HepG2 (cell line): ENCODE data around the gene USB1. TPM values are rescaled to one million over a fixed set of nuclear protein-coding genes. Genes with fewer than 3 reads are reported as not detected.
A peak's percentile ranks its signal among the peaks of the same experiment; 100 is the strongest.

Source experiments
- ATAC-seq: fragments of 200-7000 bp; cut with Tn5 transposase; 3 replicates; pipeline ENCODE4 v1.9.1; 2020; ENCODE audit warnings: mild to moderate bottlenecking, moderate library complexity
- BruUV-seq: library from RNA; stranded (reverse); fragments of 400-500 nt; replicated peaks from 2 replicates; lab custom pipeline; 2021; lab: Mats Ljungman, UMichigan
- CTCF ChIA-PET: fragments of 300-600 bp; formaldehyde crosslinking; extraction: SDS; loops from one replicate; lab custom pipeline; 2021; ENCODE audit warnings: low total read pairs, inconsistent platforms, low intra/inter-chr PET ratio; lab: Yijun Ruan, JAX
- POLR2A ChIA-PET: fragments of 350-600 bp; sonication (Branson Sonifier 250); formaldehyde crosslinking; loops from one replicate; lab custom pipeline; 2020; ENCODE audit warnings: antibody characterized with exemption, inconsistent platforms; lab: Yijun Ruan, JAX
- DNase-seq: peaks from one replicate; pipeline ENCODE4 v3.0.0-alpha.2; 2015; ENCODE audit warnings: low spot score
- FAIRE-seq: peaks from 3 replicates; lab custom pipeline; 2011; peaks lifted over from hg19 to GRCh38; lab: Jason Lieb, UNC
- H2AFZ ChIP-seq: one replicate; pipeline ENCODE4 v1.6.1; 2011; ENCODE audit warnings: low read length, inconsistent platforms
- H3K27ac ChIP-seq: fragments of 300-600 bp; 3 replicates; pipeline ENCODE4 v1.8.0; 2011; ENCODE audit warnings: mixed run types, mild to moderate bottlenecking, mixed read lengths, low read length, inconsistent platforms; ENCODE audit not compliant: insufficient read depth; ENCODE audit errors: extremely low read length
- H3K27me3 ChIP-seq, 2 experiments: fragments of 200-600 bp in 1 of 2; 2 replicates in 1 of 2; 3 replicates in 1 of 2; pipeline versions ENCODE4 v1.6.0 to v1.8.0; 2011; ENCODE audit warnings: low read length in 2 of 2, mild to moderate bottlenecking in 2 of 2, moderate library complexity in 2 of 2, inconsistent platforms in 1 of 2; ENCODE audit not compliant: insufficient read depth in 2 of 2, control insufficient read depth in 1 of 2
- H3K36me3 ChIP-seq, 2 experiments: fragments of 200-600 bp in 1 of 2; replicated peaks in 1 of 2; 2 replicates in 1 of 2; 3 replicates in 1 of 2; pipeline versions ENCODE4 v1.5.1 to v1.8.0; 2011; ENCODE audit warnings: low read length in 2 of 2, inconsistent platforms in 1 of 2; ENCODE audit not compliant: insufficient read depth in 2 of 2, control insufficient read depth in 1 of 2
- H3K4me1 ChIP-seq: 2 replicates; pipeline ENCODE4 v1.5.1; 2012; ENCODE audit warnings: low read length, inconsistent platforms; ENCODE audit not compliant: insufficient read depth
- H3K4me2 ChIP-seq: 2 replicates; pipeline ENCODE4 v1.6.0; 2011; ENCODE audit warnings: low read depth, low read length, inconsistent platforms
- H3K4me3 ChIP-seq, 3 experiments: fragments of 200-600 bp in 1 of 3; sonication (generic), shearing (Covaris generic) in 1 of 3; replicated peaks in 1 of 3; 2 replicates each; pipeline ENCODE4 v1.5.1; 2011 to 2016; ENCODE audit warnings: low read length in 3 of 3, inconsistent platforms in 2 of 3, low read depth in 2 of 3, mild to moderate bottlenecking in 2 of 3, control low read depth in 1 of 3, mixed read lengths in 1 of 3; ENCODE audit not compliant: insufficient read depth in 1 of 3
- H3K79me2 ChIP-seq: one replicate; pipeline ENCODE4 v1.6.1; 2011; ENCODE audit warnings: low read length, inconsistent platforms; ENCODE audit not compliant: insufficient read depth
- H3K9ac ChIP-seq: 2 replicates; pipeline ENCODE4 v1.6.0; 2011; ENCODE audit warnings: mild to moderate bottlenecking, low read depth, low read length, inconsistent platforms; ENCODE audit not compliant: insufficient read depth
- H3K9me3 ChIP-seq: 2 replicates; pipeline ENCODE4 v1.5.1; 2012; ENCODE audit warnings: mild to moderate bottlenecking, low read length
- H4K20me1 ChIP-seq: 2 replicates; pipeline ENCODE4 v1.6.0; 2011; ENCODE audit warnings: inconsistent platforms, mild to moderate bottlenecking, low read length, moderate library complexity; ENCODE audit not compliant: insufficient read depth
- AGO2 ChIP-seq: fragments of 200-400 bp; formaldehyde crosslinking; optimal IDR thresholded peaks from 2 replicates; pipeline ENCODE3; 2017; ENCODE audit warnings: mild to moderate bottlenecking, low read depth, low read length, moderate library complexity
- KDM1A ChIP-seq: IDR thresholded peaks from 2 replicates; pipeline ENCODE4 v1.6.1; 2016; ENCODE audit warnings: missing compliant biosample characterization
- NR2F6 ChIP-seq, 2 experiments: IDR thresholded peaks; 2 replicates each; pipeline ENCODE4 v1.6.1; 2016; ENCODE audit warnings: antibody characterized with exemption in 1 of 2, mild to moderate bottlenecking in 1 of 2
- POLR2G ChIP-seq: fragments of 200-400 bp; formaldehyde crosslinking; IDR thresholded peaks from 2 replicates; pipeline ENCODE4 v1.6.1; 2018; ENCODE audit warnings: mild to moderate bottlenecking, low read depth, low read length, moderate library complexity
- SSRP1 ChIP-seq: IDR thresholded peaks from 2 replicates; pipeline ENCODE4 v1.6.1; 2016; ENCODE audit warnings: control low read depth
- TSC22D2 ChIP-seq: sonication (generic); formaldehyde crosslinking; IDR thresholded peaks from 2 replicates; pipeline ENCODE4 v1.5.1; 2020; ENCODE audit warnings: missing genetic modification reagents, mild to moderate bottlenecking, borderline replicate concordance
- ZKSCAN8 ChIP-seq: IDR thresholded peaks from 2 replicates; pipeline ENCODE4 v1.6.1; 2016; ENCODE audit warnings: borderline replicate concordance, missing genetic modification reagents, missing compliant biosample characterization
- ZNF12 ChIP-seq: sonication (generic); formaldehyde crosslinking; IDR thresholded peaks from 2 replicates; pipeline ENCODE4 v1.5.0; 2020; ENCODE audit warnings: missing genetic modification reagents
- ZNF709 ChIP-seq: sonication (generic); formaldehyde crosslinking; IDR thresholded peaks from 2 replicates; pipeline ENCODE4 v1.5.0; 2020; ENCODE audit warnings: mild to moderate bottlenecking, missing genetic modification reagents
- ZNF883 ChIP-seq: sonication (generic); formaldehyde crosslinking; IDR thresholded peaks from 2 replicates; pipeline ENCODE4 v1.5.1; 2020; ENCODE audit warnings: mild to moderate bottlenecking, missing genetic modification reagents; ENCODE audit errors: not compliant biosample characterization
- WGBS: methylation state at CpG from one replicate; pipeline ENCODE4 v1.1.6; 2017; ENCODE audit warnings: low lambda C conversion rate; 5-methylcytosine and 5-hydroxymethylcytosine counted together
- in situ Hi-C: cut with HindIII; loops from 2 replicates; pipeline ENCODE4 v1.10.0; 2017; ENCODE audit warnings: low pct_unique_long_range_greater_than_20kb; ENCODE audit not compliant: extremely low pct_ligation_motif_present
- intact Hi-C: fragments of 100-400 bp; cut with micrococcal nuclease; formaldehyde crosslinking; loops from one replicate; pipeline ENCODE4 v1.10.0; 2022; ENCODE audit not compliant: unreplicated experiment
- polyA plus RNA-seq, 8 experiments: library from polyadenylated mRNA; depleted of rRNA in 3 of 8; stranded (reverse) in 7 of 8; unstranded in 1 of 8; fragments of >200 nt; fragmentation: Illumina TruSeq in 4 of 8; extraction: Trizol in 4 of 8; gene quantifications; 2 replicates each; pipeline versions ENCODE4 v1.2.1 to v1.2.3, GENCODE V29; 2011 to 2016; ENCODE audit warnings: low read depth in 4 of 8, missing spikeins in 1 of 8, mixed read lengths in 1 of 8; ENCODE audit not compliant: insufficient read depth in 1 of 8
- total RNA-seq, 5 experiments: library from RNA; depleted of rRNA; stranded (reverse); fragments of >200 nt; fragmentation: Illumina TruSeq; extraction: Trizol; gene quantifications; 2 replicates each; pipeline ENCODE4 v1.2.3, GENCODE V29; 2016; ENCODE audit warnings: low read depth in 1 of 5
- TF ChIP-seq, protein P1 (sequence below): sonication (generic); formaldehyde crosslinking; IDR thresholded peaks from 2 replicates; pipeline ENCODE4 v1.4.0; 2020; ENCODE audit warnings: missing genetic modification reagents, borderline replicate concordance
- TF ChIP-seq, protein P2 (sequence below), 2 experiments: sonication (generic) in 1 of 2; formaldehyde crosslinking in 1 of 2; IDR thresholded peaks; 2 replicates each; pipeline versions ENCODE4 v1.4.0 to v1.6.1; 2018 to 2020; ENCODE audit warnings: missing genetic modification reagents in 2 of 2, borderline replicate concordance in 1 of 2, low read depth in 1 of 2, mild to moderate bottlenecking in 1 of 2, missing biosample characterization in 1 of 2
- TF ChIP-seq, protein P3 (sequence below): sonication (generic); formaldehyde crosslinking; IDR thresholded peaks from 2 replicates; pipeline ENCODE4 v1.4.0; 2020; ENCODE audit warnings: missing genetic modification reagents
- TF ChIP-seq, protein P4 (sequence below): IDR thresholded peaks from 2 replicates; pipeline ENCODE4 v1.4.0; 2020; ENCODE audit warnings: mild to moderate bottlenecking, missing genetic modification reagents

USB1 gene
- total and polyA plus RNA-seq, 2 of the 13 experiments (the other 11 are each of a cell fraction or from before 2014, with no cell fraction given): 16.7 to 65.4 TPM

DNA sequence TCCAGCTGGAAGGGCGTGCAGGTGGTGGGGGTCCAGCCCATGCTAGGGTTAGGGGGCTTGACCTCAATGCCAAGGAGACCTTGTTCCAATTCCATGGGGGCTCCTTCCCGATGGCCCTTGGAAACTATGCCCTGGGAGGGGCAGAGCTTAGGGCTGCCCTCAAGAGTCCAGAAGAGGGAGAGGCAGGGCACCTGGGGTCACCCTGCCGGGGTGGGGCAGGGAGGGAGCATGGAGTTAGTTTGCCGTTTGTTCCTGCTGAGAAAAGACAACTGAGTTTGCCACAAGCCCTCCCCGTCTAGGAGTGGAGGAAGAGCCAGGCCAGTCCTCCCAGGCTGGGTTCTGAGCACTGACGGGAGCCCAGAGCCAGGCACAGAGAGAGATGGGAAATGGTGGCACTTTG, 45.7 kb downstream of the USB1 start:
- Histone ChIP-seq H3K9ac (no peak overlapping the region), H3K27me3 (peaks cover 3 to 13% of the 10 kb centered on the region in 2 experiments; a peak in 2 of 5 replicates)

More for the DNA sequence above, 45.7 kb downstream of the USB1 start:
- POLR2A ChIA-PET: no interaction called here
- intact Hi-C loops (no loop called here), in situ Hi-C loops (no loop called here)
- no peak overlapping the region for H3K4me2 ChIP-seq
- CTCF ChIA-PET: no interaction called here
- no peaks in the 10 kb centered on the region for H3K79me2 ChIP-seq
- H3K9me3 ChIP-seq: no peaks in the 10 kb centered on the region
- no peak overlapping the region for H3K27ac ChIP-seq
- WGBS: 35% methylated on average over 6 of the region's 6 CpGs
- DNase-seq: no peak
- H4K20me1 ChIP-seq: no peaks in the 10 kb centered on the region
- no TSS peak for BruUV-seq
- ATAC-seq: peak; percentile 7
- H3K4me3 ChIP-seq: no peak overlapping the region
- H2AFZ ChIP-seq: no peak overlapping the region
- FAIRE-seq: no peak
- 0 out of 2 replicates have a peak, but pooled peaks have one; percentile 26 for TF ChIP-seq ZNF709
- TF ChIP-seq, protein P1, sequence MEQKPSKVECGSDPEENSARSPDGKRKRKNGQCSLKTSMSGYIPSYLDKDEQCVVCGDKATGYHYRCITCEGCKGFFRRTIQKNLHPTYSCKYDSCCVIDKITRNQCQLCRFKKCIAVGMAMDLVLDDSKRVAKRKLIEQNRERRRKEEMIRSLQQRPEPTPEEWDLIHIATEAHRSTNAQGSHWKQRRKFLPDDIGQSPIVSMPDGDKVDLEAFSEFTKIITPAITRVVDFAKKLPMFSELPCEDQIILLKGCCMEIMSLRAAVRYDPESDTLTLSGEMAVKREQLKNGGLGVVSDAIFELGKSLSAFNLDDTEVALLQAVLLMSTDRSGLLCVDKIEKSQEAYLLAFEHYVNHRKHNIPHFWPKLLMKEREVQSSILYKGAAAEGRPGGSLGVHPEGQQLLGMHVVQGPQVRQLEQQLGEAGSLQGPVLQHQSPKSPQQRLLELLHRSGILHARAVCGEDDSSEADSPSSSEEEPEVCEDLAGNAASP: 0 out of 2 replicates have a peak, but pooled peaks have one; percentile 27
- TF ChIP-seq AGO2: peak; percentile 4
- TF ChIP-seq KDM1A (CRISPR knock-in tag): no peak
- TF ChIP-seq, protein P2, sequence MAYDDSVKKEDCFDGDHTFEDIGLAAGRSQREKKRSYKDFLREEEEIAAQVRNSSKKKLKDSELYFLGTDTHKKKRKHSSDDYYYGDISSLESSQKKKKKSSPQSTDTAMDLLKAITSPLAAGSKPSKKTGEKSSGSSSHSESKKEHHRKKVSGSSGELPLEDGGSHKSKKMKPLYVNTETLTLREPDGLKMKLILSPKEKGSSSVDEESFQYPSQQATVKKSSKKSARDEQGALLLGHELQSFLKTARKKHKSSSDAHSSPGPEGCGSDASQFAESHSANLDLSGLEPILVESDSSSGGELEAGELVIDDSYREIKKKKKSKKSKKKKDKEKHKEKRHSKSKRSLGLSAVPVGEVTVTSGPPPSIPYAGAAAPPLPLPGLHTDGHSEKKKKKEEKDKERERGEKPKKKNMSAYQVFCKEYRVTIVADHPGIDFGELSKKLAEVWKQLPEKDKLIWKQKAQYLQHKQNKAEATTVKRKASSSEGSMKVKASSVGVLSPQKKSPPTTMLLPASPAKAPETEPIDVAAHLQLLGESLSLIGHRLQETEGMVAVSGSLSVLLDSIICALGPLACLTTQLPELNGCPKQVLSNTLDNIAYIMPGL (CRISPR knock-in tag; IDR thresholded peaks at IDR 0.05; ENCODE audit: borderline replicate concordance in 1 of 2, low read depth in 1 of 2): no peak
- 0 out of 2 replicates have a peak, but pooled peaks have one; percentile 11 for TF ChIP-seq NR2F6 (IDR thresholded peaks at IDR 0.05)
- no peak for TF ChIP-seq NR2F6 (CRISPR knock-in tag; IDR thresholded peaks at IDR 0.05)
- TF ChIP-seq, protein P3, sequence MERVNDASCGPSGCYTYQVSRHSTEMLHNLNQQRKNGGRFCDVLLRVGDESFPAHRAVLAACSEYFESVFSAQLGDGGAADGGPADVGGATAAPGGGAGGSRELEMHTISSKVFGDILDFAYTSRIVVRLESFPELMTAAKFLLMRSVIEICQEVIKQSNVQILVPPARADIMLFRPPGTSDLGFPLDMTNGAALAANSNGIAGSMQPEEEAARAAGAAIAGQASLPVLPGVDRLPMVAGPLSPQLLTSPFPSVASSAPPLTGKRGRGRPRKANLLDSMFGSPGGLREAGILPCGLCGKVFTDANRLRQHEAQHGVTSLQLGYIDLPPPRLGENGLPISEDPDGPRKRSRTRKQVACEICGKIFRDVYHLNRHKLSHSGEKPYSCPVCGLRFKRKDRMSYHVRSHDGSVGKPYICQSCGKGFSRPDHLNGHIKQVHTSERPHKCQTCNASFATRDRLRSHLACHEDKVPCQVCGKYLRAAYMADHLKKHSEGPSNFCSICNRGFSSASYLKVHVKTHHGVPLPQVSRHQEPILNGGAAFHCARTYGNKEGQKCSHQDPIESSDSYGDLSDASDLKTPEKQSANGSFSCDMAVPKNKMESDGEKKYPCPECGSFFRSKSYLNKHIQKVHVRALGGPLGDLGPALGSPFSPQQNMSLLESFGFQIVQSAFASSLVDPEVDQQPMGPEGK: peak; percentile 24; the same call in 1 of the 2 replicates
- no peak for TF ChIP-seq ZNF883 (CRISPR knock-in tag)
- no peak for TF ChIP-seq ZKSCAN8 (CRISPR knock-in tag)
- TF ChIP-seq ZNF12: no peak
- peak; percentile 39; the same call in 1 of the 2 replicates for TF ChIP-seq POLR2G
- TF ChIP-seq, protein P4, sequence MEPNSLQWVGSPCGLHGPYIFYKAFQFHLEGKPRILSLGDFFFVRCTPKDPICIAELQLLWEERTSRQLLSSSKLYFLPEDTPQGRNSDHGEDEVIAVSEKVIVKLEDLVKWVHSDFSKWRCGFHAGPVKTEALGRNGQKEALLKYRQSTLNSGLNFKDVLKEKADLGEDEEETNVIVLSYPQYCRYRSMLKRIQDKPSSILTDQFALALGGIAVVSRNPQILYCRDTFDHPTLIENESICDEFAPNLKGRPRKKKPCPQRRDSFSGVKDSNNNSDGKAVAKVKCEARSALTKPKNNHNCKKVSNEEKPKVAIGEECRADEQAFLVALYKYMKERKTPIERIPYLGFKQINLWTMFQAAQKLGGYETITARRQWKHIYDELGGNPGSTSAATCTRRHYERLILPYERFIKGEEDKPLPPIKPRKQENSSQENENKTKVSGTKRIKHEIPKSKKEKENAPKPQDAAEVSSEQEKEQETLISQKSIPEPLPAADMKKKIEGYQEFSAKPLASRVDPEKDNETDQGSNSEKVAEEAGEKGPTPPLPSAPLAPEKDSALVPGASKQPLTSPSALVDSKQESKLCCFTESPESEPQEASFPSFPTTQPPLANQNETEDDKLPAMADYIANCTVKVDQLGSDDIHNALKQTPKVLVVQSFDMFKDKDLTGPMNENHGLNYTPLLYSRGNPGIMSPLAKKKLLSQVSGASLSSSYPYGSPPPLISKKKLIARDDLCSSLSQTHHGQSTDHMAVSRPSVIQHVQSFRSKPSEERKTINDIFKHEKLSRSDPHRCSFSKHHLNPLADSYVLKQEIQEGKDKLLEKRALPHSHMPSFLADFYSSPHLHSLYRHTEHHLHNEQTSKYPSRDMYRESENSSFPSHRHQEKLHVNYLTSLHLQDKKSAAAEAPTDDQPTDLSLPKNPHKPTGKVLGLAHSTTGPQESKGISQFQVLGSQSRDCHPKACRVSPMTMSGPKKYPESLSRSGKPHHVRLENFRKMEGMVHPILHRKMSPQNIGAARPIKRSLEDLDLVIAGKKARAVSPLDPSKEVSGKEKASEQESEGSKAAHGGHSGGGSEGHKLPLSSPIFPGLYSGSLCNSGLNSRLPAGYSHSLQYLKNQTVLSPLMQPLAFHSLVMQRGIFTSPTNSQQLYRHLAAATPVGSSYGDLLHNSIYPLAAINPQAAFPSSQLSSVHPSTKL: no peak
- TF ChIP-seq SSRP1 (CRISPR knock-in tag): peak; percentile 42; the same call in 1 of the 2 replicates
- no peak for TF ChIP-seq TSC22D2
- peaks cover 15% of the 10 kb centered on the region for H3K4me1 ChIP-seq
- H3K36me3 ChIP-seq: peaks cover 22 to 25% of the 10 kb centered on the region in 2 experiments
